GM21528 (cell line): ENCODE measurements around the gene CHAT.

ENCODE experiments used
- ATAC-seq: cut with Tn5 transposase; IDR thresholded peaks from one replicate; pipeline ENCODE4 v1.9.1; 2021; ENCODE audit warnings: mild to moderate bottlenecking, moderate library complexity; ENCODE audit not compliant: unreplicated experiment, low FRiP score

CHAT gene

GRCh38 chr10:49611166-49611815 lies 2.5 kb upstream of the CHAT start:
- no peak for ATAC-seq

DNA sequence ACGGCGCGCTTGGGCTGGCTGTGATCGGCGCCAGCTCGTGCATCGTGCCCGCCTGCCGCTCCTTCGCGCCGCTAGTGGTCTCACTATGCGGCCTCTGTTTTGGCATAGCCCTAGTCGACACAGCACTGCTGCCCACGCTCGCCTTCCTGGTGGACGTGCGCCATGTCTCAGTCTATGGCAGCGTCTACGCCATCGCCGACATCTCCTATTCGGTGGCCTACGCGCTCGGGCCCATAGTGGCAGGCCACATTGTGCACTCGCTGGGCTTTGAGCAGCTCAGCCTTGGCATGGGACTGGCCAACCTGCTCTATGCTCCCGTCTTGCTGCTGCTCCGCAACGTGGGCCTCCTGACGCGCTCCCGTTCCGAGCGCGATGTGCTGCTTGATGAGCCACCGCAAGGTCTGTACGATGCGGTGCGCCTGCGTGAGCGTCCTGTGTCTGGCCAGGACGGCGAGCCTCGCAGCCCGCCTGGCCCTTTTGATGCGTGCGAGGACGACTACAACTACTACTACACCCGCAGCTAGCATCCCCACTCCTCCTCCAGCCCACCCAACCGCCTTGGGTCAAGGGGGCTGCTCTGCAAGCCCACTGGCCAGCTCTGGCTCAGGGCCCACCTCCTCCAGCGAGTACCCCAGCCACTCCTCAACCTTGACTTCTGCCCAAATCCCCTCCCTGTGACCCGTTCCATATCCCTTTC lies 1.9 kb upstream of the CHAT start:
- no peak for ATAC-seq

DNA sequence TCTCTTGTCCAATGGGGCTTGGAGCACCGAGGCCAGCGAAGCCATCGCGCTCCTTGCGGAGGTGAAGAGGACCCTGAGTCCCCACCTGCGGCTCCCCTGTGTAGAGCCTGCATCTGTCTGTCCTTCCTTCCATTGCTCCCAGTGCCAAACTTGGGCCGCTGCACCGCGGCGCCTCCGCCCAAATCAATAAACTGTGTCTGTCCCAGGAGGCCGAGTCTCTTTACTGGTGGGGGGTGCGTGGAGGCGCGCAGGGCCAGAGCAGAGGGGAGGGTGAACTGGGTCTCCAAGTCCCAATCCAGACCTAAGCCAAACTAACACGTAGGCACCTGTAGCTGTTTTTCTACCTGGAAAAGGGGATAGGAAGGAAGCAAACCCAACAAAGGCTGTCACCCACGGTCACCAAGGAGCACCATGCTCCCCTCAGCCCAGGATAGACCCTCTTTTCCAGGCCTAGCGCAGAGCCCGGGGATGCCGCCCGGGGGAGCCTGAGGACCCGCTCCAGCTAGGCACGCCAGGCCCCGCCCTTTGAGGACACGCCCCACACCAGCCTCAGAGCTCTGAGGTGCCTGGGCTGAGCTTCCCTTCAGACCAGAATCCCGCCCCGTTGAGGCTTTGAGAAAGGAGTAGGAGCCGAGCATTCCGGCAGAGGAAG lies 1.2 kb upstream of the CHAT start:
- no peak for ATAC-seq

GRCh38 chr10:49613165-49613881 lies 514 bp upstream of the CHAT start:
- no peak for ATAC-seq

GRCh38 chr10:49614242-49615198 lies 683 bp downstream of the CHAT start:
- no peak for ATAC-seq

GRCh38 chr10:49615213-49615612 lies 1.4 kb downstream of the CHAT start:
- ATAC-seq, result no peak

GRCh38 chr10:49615721-49616120 lies 1.9 kb downstream of the CHAT start:
- ATAC-seq, result no peak

DNA sequence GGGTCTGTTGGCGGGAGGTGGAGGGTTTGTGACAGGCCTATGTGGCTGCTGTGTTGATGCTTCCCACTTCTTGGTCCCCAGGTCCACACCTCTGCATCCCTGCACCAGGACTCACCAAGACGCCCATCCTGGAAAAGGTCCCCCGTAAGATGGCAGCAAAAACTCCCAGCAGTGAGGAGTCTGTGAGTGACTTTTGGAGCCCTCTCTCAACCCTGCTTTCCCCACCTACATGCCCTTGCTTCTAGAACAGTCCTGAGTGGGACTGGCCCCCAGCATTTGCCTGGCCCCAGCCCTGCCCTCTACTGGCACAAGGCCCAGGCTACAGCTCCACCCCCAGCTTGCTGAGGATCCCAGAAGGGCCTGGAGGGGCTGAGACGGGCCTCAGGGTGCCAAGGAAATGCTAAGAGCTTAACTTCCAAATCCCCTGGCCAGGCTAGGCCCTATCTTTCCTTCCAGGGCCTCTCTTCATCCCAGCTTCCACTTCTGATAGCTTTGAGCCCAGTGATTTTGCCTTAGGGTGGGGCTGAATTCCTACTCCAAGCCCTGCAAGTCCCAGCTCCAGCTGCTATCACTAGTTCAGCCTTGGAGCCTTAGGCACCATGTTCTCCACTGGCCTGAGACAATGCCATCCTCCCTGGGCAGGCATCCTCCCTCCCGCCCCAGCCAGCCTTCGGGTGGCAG lies 2.7 kb downstream of the CHAT start:
- ATAC-seq, result no peak

DNA sequence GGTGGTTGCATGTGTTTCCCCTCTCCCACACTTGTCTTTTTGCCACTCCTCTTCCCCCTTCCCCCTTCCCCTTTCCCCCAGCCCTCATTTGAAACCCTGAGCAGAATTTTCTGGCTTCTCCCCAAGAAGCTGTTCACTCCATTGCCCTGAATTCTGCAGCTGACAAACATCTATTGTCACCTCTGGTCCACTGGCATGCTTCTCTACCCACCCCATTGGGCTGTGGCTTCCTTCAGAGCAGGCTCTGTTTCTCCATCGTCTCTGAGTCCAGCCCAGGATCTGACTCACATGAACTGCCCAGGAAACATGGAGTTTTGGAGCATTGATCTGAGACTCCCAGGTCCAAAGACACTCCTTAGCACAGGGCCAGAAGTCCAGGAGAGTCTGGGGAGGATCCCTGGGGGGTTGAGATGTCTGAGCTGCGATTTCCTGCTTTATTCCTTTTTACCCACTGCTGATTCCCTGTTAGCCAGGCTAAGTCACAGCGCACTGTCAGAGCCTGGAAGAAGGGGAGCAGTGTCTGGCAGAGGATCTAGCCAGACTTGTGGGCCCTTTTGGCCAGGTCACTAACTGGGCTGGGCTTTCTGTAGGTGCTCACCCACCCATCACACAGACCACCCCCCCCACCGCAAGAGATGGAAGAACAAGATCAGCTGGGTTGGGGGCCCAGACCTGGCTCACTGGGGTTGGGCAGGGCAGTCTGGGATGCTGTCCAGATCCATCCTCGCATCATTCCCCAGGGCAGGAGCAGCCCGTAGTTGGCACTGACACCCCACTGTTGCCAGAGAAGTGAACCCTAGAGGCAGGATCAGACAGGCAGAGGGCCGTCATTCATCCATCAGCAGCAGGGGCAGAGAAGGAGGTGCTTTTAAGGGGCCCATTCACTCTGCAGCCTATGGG lies 3.5 kb downstream of the CHAT start:
- no peak for ATAC-seq

GRCh38 chr10:49618821-49619220 lies 5.0 kb downstream of the CHAT start:
- ATAC-seq, result no peak

DNA sequence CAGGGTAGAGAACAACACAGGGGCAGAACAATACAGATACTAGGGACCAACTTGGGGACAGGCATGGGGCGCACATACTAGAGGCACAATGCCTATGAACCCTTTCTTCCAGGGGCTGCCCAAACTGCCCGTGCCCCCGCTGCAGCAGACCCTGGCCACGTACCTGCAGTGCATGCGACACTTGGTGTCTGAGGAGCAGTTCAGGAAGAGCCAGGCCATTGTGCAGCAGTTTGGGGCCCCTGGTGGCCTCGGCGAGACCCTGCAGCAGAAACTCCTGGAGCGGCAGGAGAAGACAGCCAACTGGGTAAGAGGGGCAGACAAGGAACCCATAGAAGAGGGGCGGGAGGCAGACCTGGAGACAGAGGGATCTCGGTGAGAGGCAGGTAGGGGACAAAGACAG lies 5.8 kb downstream of the CHAT start:
- ATAC-seq, result no peak

- ATAC-seq, result no peak
Observed at GRCh38 chr10:49620286-49620810, 6.5 kb downstream of the CHAT start.

DNA sequence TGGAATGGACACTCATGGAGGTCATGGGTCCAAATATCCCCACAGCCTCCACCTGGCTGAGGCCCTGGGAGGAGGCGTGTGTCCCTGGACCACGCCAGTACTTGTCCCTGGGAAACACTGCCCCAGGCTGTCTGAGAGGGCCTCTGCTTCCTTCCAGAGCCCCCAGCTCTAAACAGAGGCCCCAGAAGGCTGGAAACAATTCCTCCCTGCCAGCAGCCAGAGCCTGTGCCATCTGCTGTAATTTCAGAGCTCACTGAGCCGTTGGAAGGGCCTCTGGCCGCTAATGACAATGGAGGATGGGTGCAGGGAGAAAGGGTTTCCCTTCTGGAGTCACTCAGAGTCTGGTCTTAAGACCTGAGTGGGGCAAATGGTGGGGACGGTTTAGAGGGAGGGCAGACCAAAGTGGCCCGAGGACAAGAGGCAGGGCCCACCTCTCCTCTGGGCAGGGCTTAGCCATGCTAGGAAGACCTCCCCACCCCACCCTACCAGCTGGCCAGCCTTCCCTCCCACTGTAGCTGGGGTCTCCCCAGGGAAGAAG lies 7.1 kb downstream of the CHAT start:
- ATAC-seq, result no peak

DNA sequence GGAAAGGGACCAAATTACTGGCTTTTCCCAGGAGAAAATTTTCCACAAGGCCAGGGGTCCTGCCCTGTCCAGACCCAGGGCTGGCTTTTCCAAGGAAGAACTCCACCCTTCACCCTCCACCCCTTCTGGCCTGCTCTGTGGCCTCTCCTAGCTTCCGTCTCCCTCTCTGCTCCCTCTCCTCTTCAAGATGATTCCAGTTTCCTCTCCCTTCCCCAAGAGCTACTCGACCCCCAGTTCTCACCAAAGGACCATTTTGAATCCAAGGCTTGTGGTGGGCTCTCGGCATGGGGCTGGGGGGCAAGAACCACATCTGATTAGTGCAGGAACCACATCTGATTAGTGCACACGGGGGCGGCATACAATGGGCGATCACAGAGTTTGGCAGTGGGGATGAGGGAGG lies 7.7 kb downstream of the CHAT start:
- no peak for ATAC-seq

DNA sequence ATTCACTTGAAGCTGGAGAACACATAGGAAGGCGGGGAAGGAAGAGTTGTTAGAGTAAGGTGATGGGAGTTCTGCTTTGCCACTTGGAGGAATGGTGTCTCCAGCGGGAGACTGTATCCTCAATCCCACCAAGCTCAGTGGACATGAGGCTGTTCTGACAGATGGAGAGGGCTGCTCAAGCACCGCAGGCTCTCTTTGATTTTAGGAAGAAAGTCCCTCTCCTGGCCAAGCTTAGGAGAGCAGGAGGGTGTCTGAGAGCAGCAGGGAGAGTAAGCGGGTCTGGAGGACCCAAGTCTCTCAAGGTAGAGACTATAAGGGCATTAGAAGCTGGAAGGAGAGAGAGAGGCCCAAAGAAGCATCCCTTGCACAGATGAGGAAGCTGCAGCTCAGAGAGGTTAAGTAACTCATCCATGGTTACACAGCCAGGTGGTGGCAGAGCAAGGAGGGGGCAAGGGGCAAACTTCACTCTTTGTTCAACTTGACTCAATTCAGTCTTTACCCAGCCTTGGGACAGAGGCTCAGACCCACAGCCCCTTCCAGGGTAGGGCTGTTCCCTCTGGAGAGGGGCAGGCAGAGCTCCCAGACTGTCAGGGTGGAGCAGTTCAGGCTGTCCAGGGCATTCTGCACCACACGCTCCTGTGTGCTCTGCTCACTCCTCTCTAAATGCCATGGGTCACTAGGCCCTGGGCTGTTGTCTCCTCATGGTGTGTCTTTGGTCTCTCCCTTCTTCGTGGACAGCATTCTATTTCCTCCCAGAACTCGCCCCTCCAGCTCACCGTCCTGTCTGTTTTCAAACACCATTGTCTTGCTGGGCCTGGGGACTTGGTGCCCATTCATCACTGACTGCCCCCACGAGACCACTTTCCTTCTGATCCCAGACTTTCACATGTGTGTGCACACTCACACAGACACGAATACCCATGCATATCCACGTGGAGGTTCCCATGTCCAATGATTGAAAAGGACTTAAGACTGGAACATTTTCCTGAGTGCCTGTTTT lies 8.9 kb downstream of the CHAT start:
- ATAC-seq, result no peak

DNA sequence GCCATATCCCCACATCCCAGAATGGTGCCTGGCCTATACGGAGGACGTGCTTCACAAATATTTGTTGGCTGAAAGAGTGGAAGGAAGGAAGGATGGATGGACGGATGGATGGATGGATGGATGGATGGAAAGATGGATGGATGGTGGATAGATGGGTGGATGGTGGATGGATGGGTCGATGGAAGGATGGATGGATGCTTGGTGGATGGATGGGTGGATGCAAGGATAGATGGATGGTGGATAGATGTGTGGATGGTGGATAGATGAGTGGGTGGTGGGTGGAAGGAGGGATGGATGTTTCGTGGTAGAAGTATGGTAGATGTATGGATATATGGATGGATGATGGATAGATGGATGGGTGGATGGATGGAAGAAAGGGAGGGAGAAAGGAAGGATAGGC lies 10.8 kb downstream of the CHAT start:
- ATAC-seq, result no peak

GRCh38 chr10:49625411-49625810 lies 11.6 kb downstream of the CHAT start:
- no peak for ATAC-seq
